Measurements from ENCODE around the gene MAP3K7CL.

Gene MAP3K7CL

DNA sequence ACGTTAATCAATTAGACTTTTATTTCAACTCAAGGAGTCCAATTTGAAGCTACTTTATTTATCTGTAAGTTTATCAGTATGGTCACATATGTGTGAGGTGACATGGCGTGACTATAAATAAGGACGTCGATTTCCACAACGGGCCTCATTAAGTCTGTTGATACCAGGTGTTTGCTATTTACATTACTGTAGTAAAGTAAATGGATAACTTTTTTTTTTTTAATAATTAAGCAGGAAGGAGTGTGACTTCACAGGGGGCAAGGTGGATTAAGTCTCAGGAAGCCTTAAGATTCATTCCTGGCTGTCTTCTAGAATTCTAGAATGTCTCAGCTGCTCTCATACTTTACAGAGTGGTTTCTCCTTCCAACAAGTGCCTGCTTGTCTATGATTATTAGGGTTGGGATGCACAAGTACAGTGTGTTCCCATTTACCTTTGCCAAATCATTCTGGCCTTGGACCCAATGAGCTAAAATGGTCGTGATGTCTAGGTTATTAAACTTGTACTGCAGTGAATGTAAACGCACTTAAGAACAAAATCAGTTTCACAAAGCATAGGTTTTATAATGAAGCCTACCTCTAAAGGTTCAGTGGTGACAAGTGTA lies 15.5 kb downstream of the MAP3K7CL start:
- TF ChIP-seq, protein P1, sequence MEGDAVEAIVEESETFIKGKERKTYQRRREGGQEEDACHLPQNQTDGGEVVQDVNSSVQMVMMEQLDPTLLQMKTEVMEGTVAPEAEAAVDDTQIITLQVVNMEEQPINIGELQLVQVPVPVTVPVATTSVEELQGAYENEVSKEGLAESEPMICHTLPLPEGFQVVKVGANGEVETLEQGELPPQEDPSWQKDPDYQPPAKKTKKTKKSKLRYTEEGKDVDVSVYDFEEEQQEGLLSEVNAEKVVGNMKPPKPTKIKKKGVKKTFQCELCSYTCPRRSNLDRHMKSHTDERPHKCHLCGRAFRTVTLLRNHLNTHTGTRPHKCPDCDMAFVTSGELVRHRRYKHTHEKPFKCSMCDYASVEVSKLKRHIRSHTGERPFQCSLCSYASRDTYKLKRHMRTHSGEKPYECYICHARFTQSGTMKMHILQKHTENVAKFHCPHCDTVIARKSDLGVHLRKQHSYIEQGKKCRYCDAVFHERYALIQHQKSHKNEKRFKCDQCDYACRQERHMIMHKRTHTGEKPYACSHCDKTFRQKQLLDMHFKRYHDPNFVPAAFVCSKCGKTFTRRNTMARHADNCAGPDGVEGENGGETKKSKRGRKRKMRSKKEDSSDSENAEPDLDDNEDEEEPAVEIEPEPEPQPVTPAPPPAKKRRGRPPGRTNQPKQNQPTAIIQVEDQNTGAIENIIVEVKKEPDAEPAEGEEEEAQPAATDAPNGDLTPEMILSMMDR (IDR thresholded peaks at IDR 0.05; ENCODE audit: low read depth, low read length, missing control alignments): no peak
- no peak for DNase-seq (ENCODE audit: low read depth)
- H3K4me3 ChIP-seq (ENCODE audit: low read depth, low read length): no peak overlapping the region

DNA sequence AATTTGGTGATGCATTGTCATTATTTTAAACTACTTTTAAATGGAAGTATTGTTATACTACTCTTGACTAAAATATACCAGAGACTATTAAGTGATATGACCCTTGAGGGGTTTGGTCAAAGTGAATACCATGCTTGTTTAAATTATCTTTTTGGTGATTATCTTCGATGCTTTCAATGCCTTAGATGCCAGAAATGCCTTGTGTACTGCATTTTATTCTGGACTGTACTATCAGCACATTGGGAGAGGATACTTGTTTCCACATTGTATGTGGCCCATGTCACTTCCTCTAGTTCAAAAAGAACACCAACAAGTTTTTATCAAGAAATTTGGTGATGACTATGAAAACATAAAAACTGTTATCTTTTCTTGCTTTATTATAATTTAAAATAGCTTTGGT lies 16.3 kb downstream of the MAP3K7CL start:
- DNase-seq (ENCODE audit: low read depth): no peak
- TF ChIP-seq, protein P1 (IDR thresholded peaks at IDR 0.05; ENCODE audit: low read depth, low read length, missing control alignments): no peak
- H3K4me3 ChIP-seq (ENCODE audit: low read depth, low read length): no peak overlapping the region

DNA sequence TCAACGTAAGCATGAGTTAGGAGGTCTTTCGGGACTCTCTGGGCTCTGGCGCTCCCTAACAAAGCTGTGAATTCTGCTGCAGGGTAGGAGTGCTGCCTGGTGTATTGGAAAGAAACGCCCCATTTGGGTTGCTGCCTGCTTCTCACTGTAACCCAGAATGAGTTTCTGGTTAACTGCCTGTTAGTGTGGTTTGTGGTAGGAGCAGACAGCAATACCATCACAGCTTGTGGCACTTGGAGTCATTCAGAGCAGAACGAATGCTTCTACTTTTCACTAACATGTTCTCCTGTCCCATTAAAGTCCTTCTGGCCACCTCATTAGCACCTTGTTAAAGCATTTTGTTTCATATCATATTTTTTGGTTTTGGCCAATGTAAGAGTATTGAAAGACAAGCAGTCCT lies 18.1 kb downstream of the MAP3K7CL start:
- TF ChIP-seq, protein P1 (IDR thresholded peaks at IDR 0.05; ENCODE audit: low read depth, low read length, missing control alignments): no peak
- no peak for DNase-seq (ENCODE audit: low read depth)
- H3K4me3 ChIP-seq (ENCODE audit: low read depth, low read length): no peak overlapping the region

DNA sequence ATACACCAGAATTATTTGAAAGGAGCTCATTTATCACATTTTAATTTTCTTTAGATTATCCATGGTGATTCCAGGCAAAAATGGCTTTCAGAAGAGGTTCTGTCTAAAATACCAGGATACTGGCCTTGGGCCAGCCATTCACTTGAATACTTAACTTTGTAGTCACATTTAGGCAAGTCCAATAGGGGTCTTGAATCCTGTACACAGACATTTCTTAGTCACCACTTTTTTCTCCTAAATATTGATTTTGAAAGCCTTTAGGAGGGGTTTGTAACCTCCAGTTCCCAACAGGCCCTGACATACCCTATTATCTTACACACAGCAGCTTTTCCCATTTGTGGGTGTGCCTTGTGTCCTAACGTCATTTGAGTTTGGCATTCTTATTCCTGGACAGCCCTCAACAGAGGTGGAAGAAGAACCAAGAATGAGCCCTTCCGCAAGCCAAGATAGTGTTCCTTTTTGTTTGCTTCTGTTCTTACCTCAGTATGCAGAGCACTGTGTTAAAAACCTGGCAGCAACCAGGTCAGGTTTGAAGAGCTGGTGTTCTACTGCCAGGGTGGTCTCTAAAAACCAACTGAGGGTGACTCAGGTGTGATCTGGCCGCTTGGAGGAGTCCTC lies 19.5 kb downstream of the MAP3K7CL start:
- DNase-seq (ENCODE audit: low read depth): no peak
- TF ChIP-seq, protein P1 (IDR thresholded peaks at IDR 0.05; ENCODE audit: low read depth, low read length, missing control alignments): no peak

DNA sequence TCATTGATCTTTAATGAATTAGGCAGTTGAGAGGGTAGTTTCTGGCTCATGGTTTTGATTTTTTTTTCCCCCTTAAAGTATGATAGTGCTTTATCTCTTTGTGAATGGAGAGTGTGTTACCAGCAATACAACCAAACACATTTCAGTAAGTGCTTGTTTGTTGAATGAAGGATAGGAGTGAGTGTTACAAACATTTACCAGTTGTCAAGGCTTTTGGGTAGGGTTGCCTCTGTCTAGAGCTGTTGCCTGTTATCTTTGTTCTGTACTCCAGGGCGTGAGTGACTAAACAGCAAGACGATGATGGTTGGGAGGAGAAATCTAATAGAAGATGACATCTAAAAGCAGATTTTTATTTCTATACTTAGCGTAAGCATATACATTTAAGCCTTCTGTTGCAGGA lies 21.5 kb downstream of the MAP3K7CL start:
- TF ChIP-seq, protein P1 (IDR thresholded peaks at IDR 0.05; ENCODE audit: low read depth, low read length, missing control alignments): no peak
- no peak overlapping the region for H3K4me3 ChIP-seq (ENCODE audit: low read depth, low read length)
- DNase-seq (ENCODE audit: low read depth): no peak

More for the DNA sequence above, 19.5 kb downstream of the MAP3K7CL start:
- no peak overlapping the region for H3K4me3 ChIP-seq (ENCODE audit: low read depth, low read length)

DNA sequence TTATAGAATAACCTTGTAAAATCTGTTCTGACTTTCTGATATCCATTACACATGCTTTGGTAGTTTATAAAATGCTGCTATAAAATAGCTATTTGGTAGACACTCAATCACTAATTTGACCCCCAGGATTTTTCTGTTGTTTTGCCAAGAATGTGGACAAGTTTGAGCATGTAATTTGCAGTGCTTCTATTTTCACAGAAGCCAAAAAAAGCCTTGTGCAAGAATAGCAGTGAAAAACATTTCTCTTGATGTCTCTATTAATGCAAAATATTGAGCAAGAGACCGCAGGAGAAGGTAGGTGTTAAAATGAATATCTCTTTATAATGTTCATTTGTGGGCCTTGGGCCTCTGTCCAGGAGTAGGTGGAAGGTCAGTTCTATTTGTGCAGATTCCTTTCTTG lies 22.5 kb downstream of the MAP3K7CL start:
- TF ChIP-seq, protein P1 (IDR thresholded peaks at IDR 0.05; ENCODE audit: low read depth, low read length, missing control alignments): no peak
- DNase-seq (ENCODE audit: low read depth): no peak
- H3K4me3 ChIP-seq (ENCODE audit: low read depth, low read length): no peak overlapping the region

DNA sequence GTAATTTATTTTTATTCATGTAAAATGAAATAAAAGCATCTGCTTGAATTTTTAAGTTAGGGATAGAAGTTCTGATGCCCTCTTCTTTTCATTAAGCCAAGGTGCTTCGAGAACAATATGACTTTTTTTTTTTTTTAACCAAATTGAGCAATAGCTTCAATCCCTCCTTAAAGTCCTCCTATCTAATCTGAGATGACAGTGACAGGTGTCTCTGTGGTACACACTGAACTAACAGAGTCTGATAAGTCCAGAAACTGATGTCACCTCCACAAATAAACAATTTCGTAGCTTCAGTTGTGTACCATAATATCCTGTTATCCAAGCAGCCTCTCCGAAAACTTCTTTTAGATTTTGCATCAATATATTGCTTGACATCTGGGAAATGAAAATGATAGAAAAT lies 23.8 kb downstream of the MAP3K7CL start:
- no peak for DNase-seq (ENCODE audit: low read depth)
- TF ChIP-seq, protein P1 (IDR thresholded peaks at IDR 0.05; ENCODE audit: low read depth, low read length, missing control alignments): no peak
- H3K4me3 ChIP-seq (ENCODE audit: low read depth, low read length): no peak overlapping the region

Measured in GM12864 (cell line).